Purkinje cell (primary cell): ENCODE results near the gene FOXP3. TPM values are rescaled to one million over a fixed set of nuclear protein-coding genes. Genes with fewer than 3 reads are reported as not detected.

ENCODE experiments used
- polyA plus RNA-seq: library from polyadenylated mRNA; unstranded; fragments of >200 nt; fragmentation: Nextera tagmentation; gene quantifications from 2 replicates; pipeline ENCODE4 v1.2.1, GENCODE V29; 2014

The FOXP3 gene, protein sequence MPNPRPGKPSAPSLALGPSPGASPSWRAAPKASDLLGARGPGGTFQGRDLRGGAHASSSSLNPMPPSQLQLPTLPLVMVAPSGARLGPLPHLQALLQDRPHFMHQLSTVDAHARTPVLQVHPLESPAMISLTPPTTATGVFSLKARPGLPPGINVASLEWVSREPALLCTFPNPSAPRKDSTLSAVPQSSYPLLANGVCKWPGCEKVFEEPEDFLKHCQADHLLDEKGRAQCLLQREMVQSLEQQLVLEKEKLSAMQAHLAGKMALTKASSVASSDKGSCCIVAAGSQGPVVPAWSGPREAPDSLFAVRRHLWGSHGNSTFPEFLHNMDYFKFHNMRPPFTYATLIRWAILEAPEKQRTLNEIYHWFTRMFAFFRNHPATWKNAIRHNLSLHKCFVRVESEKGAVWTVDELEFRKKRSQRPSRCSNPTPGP
- not detected in 2 replicates for polyA plus RNA-seq

DNA sequence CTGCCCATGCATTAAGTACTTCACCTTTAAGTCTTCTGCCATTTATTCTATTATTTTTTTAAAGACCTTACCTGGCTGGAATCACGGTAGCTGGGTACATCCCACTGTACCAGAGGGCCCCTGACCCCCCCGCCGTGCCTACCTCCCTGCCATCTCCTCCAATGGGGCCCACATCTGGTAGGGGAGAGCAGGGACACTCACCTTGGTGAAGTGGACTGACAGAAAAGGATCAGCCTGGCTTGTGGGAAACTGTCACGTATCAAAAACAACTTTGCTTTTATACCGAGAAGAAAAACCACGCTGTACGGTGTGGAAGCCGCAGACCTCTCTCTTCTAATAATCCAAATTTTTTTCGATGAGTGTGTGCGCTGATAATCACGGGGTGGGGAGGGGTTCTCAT lies at the start of gene FOXP3:
Gene FOXP3 (minus strand): TSS at position 251 of the 400 bp plus-strand sequence. CDS start 6,205 bp downstream, outside the sequence.

DNA sequence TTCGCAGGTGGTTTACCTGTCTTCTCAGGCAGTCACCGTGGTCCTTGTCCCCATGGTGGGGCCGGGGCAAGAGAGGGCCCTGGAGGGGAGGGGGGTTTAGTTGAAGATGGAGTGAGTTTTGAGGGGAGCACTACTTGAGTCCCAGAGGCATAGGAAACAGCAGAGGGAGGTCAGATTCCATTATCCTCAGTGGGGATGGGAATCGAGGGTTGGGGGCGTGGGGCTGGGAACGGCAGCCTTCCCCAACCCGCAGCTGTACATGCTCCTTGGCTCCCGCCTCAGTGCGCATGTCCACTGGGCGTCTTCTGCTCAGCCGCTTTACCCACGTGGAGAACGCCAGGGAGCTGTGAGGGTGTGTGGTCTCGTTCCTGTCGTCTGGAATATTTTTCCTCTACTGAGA lies 38.8 kb upstream of the FOXP3 start, which contains the start of gene GAGE10:
Gene GAGE10 (plus strand): TSS at position 301 of the 400 bp plus-strand sequence. CDS start 1,214 bp downstream, outside the sequence.

GRCh38 chrX:49269767-49270248 lies 5.3 kb upstream of the FOXP3 start, which contains the start of gene PPP1R3F:
PPP1R3F (plus strand) TSS chrX:49269793; CDS start chrX:49269870, 77 bp downstream.

DNA sequence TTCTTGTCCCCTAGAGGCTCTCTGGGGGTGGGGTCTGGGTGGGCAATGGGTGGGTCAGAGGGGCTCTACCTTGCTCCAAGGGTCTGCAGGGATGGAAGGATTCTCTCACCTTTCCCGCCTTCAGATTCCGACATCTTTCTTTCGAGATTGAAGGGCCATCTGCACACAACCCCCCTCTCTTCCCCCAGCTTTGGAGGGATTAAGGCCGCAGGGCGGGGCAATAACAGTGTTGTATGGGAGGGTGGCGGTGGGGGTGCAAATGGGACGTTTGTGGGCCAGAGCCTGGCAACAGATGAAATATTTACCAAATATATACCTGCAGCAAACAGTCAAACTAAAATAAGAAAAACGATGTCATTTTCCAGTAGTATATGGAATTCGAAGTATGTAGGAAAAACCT lies 31.3 kb downstream of the FOXP3 start, which contains the start of gene CACNA1F:
Gene CACNA1F (minus strand): TSS at position 165 of the 400 bp plus-strand sequence. CDS start 31 bp downstream, at position 134.

Other genes with a start within 250 kb of the FOXP3 start
- gene TFE3, start 221.4 kb downstream of the FOXP3 start, polyA plus RNA-seq = 4.2 and 5.9 TPM in 2 replicates
- 0.52 TPM in 1 of 2 replicates, not detected in the other for gene CCDC120, start 205.7 kb downstream of the FOXP3 start, polyA plus RNA-seq
- 52.4 and 57.9 TPM in 2 replicates for gene PRAF2, start 190.7 kb downstream of the FOXP3 start, polyA plus RNA-seq
- 32.3 and 43.3 TPM in 2 replicates for gene WDR45, start 184.8 kb downstream of the FOXP3 start, polyA plus RNA-seq
- 13.2 and 14.6 TPM in 2 replicates for gene GPKOW, start 141.0 kb downstream of the FOXP3 start, polyA plus RNA-seq
- gene MAGIX, start 102.0 kb downstream of the FOXP3 start, polyA plus RNA-seq = not detected in 2 replicates
- 0.22 and 7.4 TPM in 2 replicates for gene PLP2, start 92.8 kb downstream of the FOXP3 start, polyA plus RNA-seq
- gene PRICKLE3, start 78.3 kb downstream of the FOXP3 start, polyA plus RNA-seq = not detected in 2 replicates
- gene SYP, start 64.5 kb downstream of the FOXP3 start, polyA plus RNA-seq = 91.9 and 102 TPM in 2 replicates
- gene CACNA1F, start 31.4 kb downstream of the FOXP3 start, polyA plus RNA-seq = not detected in 2 replicates
- 0.69 and 1.3 TPM in 2 replicates for gene CCDC22, start 29.2 kb downstream of the FOXP3 start, polyA plus RNA-seq
- 11.7 and 13.1 TPM in 2 replicates for gene PPP1R3F, start 5.1 kb upstream of the FOXP3 start, polyA plus RNA-seq
- gene GAGE10, start 38.9 kb upstream of the FOXP3 start, polyA plus RNA-seq = not detected in 2 replicates
- gene GAGE12J, start 57.3 kb upstream of the FOXP3 start, polyA plus RNA-seq = not detected in 2 replicates
- not detected in 2 replicates for gene GAGE13, start 66.9 kb upstream of the FOXP3 start, polyA plus RNA-seq